Muscle of leg (tissue), 11 donors: ENCODE data around the gene TSC2. TPM values are rescaled to one million over a fixed set of nuclear protein-coding genes. Genes with fewer than 3 reads are reported as not detected.
"Not testable (repeated sequence)": the region's sequence is repeated elsewhere in the genome, so short reads cannot be mapped to it uniquely, and the experiment has no call there.

Source experiments
- DNase-seq: peaks from one replicate; pipeline ENCODE4 v3.0.0; 2013
- H3K27ac ChIP-seq: one replicate; pipeline ENCODE4 v1.5.1; 2013; ENCODE audit warnings: mild to moderate bottlenecking, low read length, control low read depth
- H3K27me3 ChIP-seq: one replicate; pipeline ENCODE4 v1.6.1; 2013; ENCODE audit warnings: low read length; ENCODE audit not compliant: control insufficient read depth, insufficient read depth
- H3K36me3 ChIP-seq: one replicate; pipeline ENCODE4 v1.6.1; 2013; ENCODE audit warnings: low read length; ENCODE audit not compliant: control insufficient read depth, insufficient read depth
- H3K4me1 ChIP-seq: one replicate; pipeline ENCODE4 v1.6.1; 2013; ENCODE audit warnings: low read length; ENCODE audit not compliant: control insufficient read depth, insufficient read depth
- H3K4me3 ChIP-seq: one replicate; pipeline ENCODE4 v1.5.1; 2013; ENCODE audit warnings: low read length, control low read depth
- H3K9me3 ChIP-seq: replicated peaks from 2 replicates; pipeline ENCODE4 v1.6.1; 2013; ENCODE audit warnings: low read depth, low read length; ENCODE audit not compliant: control insufficient read depth
- WGBS: methylation state at CpG from one replicate; pipeline ENCODE4 v1.1.5; 2013; ENCODE audit warnings: missing lambda C conversion rate; ENCODE audit not compliant: insufficient coverage; 5-methylcytosine and 5-hydroxymethylcytosine counted together
- polyA plus RNA-seq, 8 donors: library from polyadenylated mRNA; unstranded; fragments of 120-200 nt; gene quantifications; one replicate each; pipeline versions ENCODE4 v1.2.1 to v1.2.3, GENCODE V29; 2013; ENCODE audit warnings: inconsistent platforms in 1 of 8, low replicate concordance in 1 of 8; ENCODE audit not compliant: insufficient read length in 8 of 8, insufficient read depth in 1 of 8
- total RNA-seq: library from RNA; stranded (reverse); fragments of 120-200 nt; gene quantifications from one replicate; pipeline ENCODE4 v1.2.4, GENCODE V29; 2013

TSC2 gene
- total and polyA plus RNA-seq, 9 donors, result 31.8 to 109 (median 79.4) TPM

- H3K4me3 ChIP-seq, result peak overlapping the region; percentile 17
- WGBS, result 34% methylated on average over 46 of the region's 49 CpGs
- DNase-seq, result peak; percentile 65
- H3K9me3 ChIP-seq, result no peaks in the 10 kb centered on the region
- H3K36me3 ChIP-seq, result peaks cover 89% of the 10 kb centered on the region
- peaks cover 32% of the 10 kb centered on the region for H3K4me1 ChIP-seq
- peak overlapping the region; percentile 42 for H3K27ac ChIP-seq
- no peaks in the 10 kb centered on the region for H3K27me3 ChIP-seq
Measured at GRCh38 chr16:2091547-2092255, 43.9 kb downstream of the TSC2 start.

GRCh38 chr16:2092256-2092620 lies 44.5 kb downstream of the TSC2 start:
- Histone ChIP-seq H3K9me3 (no peaks in the 10 kb centered on the region), H3K4me1 (peaks cover 32% of the 10 kb centered on the region), H3K36me3 (peaks cover 89% of the 10 kb centered on the region)

GRCh38 chr16:2092866-2093265 lies 45.1 kb downstream of the TSC2 start:
- no peak overlapping the region for H3K4me3 ChIP-seq
- H3K27ac ChIP-seq, result no peak overlapping the region
- WGBS, result 96% methylated on average over 13 of the region's 13 CpGs
- H3K4me1 ChIP-seq, result peaks cover 32% of the 10 kb centered on the region
- peaks cover 90% of the 10 kb centered on the region for H3K36me3 ChIP-seq
- no peaks in the 10 kb centered on the region for H3K27me3 ChIP-seq
- H3K9me3 ChIP-seq, result no peaks in the 10 kb centered on the region
- no peak for DNase-seq

More at GRCh38 chr16:2092256-2092620, 44.5 kb downstream of the TSC2 start:
- WGBS, result 69% methylated on average over 11 of the region's 16 CpGs
- Histone ChIP-seq H3K27me3 (no peaks in the 10 kb centered on the region), H3K4me3 (no peak overlapping the region), H3K27ac (peak overlapping the region; percentile 35)
- no peak for DNase-seq

DNA sequence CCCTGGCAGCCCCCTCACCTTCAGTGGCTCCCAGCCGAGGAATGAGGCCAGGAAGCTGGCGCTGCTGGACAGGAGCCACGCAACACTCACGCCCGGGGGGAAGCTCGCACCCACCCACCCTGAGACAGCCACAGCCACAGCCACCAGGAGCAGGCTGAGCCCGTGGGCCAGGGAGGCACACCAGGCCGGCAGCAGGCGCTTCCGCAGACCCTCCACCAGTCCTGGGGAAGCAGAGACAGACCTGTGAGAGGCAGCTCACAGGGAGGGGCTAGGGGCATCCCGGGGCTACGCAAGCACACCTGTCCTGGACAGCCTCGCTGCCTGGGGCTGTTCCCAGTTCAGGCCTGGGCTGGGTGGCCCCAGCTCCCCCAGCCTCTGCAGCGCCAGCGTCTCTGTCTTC lies 46.0 kb downstream of the TSC2 start:
- peaks cover 80% of the 10 kb centered on the region for H3K36me3 ChIP-seq
- no peaks in the 10 kb centered on the region for H3K9me3 ChIP-seq

DNA sequence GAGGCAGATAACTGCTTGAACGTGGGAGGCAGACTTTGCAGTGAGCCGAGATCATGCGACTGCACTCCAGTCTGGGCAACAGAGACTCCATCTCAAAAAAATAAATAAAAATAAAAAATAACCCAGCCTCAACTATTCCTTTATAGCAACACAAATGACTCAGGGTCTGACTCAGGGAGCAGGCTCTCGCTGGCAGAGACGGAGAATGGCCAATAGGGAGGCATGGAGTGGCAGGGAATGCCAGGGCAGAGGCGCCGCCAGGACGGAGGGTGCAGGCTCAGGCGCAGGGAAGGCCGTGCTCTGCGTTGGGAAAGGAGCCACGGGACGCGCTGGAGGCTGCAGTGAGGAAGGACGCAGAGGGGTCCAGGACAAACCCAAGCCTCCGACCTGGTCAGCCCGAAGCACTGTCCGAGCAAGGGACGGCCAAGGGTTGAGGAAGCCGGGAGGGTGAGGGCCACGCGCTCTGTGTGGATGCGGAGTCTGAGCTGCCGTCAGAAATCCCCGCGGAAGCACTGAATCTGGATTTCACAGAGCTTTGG lies 47.6 kb downstream of the TSC2 start:
- WGBS, result 93% methylated on average over 14 of the region's 26 CpGs
- Histone ChIP-seq H3K4me3 (no peak overlapping the region), H3K36me3 (peaks cover 73% of the 10 kb centered on the region), H3K27ac (no peak overlapping the region), H3K9me3 (no peaks in the 10 kb centered on the region), H3K27me3 (no peaks in the 10 kb centered on the region), H3K4me1 (peaks cover 19% of the 10 kb centered on the region)
- no peak for DNase-seq

More for the DNA sequence above, 46.0 kb downstream of the TSC2 start:
- peaks cover 32% of the 10 kb centered on the region for H3K4me1 ChIP-seq
- WGBS, result 78% methylated on average over 13 of the region's 15 CpGs
- no peak overlapping the region for H3K27ac ChIP-seq
- DNase-seq, result no peak
- H3K27me3 ChIP-seq, result no peaks in the 10 kb centered on the region
- H3K4me3 ChIP-seq, result no peak overlapping the region

DNA sequence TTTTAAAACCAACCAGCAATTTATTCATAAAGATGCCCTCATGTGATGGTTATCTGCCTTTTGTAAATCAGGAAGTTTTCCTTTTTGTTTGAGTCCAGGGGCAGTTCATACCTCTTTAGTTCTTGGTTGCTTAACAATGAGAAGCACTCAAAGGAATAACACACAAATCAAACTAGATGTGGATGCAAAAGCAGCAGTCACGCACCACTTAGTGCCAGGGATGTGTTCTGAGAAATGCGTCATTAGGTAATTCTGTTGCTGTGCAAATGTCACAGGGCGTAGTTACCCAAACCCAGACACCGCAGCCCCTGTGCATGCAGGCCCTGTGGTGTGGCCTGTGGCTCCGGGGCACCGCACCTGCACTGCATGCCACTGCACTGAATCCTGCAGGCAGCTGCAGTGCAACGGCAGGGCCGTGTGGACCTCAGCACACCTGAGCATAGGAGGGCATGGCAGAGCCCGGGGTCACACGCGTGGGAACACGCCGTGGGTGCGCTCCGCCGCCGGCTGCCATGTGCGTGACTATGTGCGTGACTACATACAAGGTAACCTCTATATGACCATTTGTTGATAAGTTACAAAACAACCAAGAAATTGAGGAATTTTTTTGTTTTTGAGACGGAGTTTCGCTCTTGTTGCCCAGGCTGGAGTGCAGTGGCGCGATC lies 48.3 kb downstream of the TSC2 start:
- 96% methylated on average over 8 of the region's 23 CpGs for WGBS

GRCh38 chr16:2096853-2097595 lies 49.2 kb downstream of the TSC2 start:
- Histone ChIP-seq H3K4me1 (peaks cover 8% of the 10 kb centered on the region), H3K27ac (no peak overlapping the region), H3K36me3 (peaks cover 65% of the 10 kb centered on the region), H3K9me3 (no peaks in the 10 kb centered on the region), H3K4me3 (no peak overlapping the region), H3K27me3 (no peaks in the 10 kb centered on the region)
- 75% methylated on average over 10 of the region's 25 CpGs for WGBS
- no peak for DNase-seq

More for the DNA sequence above, 48.3 kb downstream of the TSC2 start:
- H3K27ac ChIP-seq, result no peak overlapping the region
- H3K4me1 ChIP-seq, result peaks cover 15% of the 10 kb centered on the region
- H3K27me3 ChIP-seq, result no peaks in the 10 kb centered on the region
- H3K4me3 ChIP-seq, result no peak overlapping the region
- no peaks in the 10 kb centered on the region for H3K9me3 ChIP-seq
- DNase-seq, result no peak
- H3K36me3 ChIP-seq, result peaks cover 72% of the 10 kb centered on the region

GRCh38 chr16:2097689-2098088 lies 49.9 kb downstream of the TSC2 start:
- H3K27ac ChIP-seq, H3K27me3 ChIP-seq, H3K4me1 ChIP-seq, H3K9me3 ChIP-seq, H3K4me3 ChIP-seq, DNase-seq: not testable (repeated sequence)
- H3K36me3 ChIP-seq, result peaks cover 63% of the 10 kb centered on the region
- 93% methylated on average over 3 of the region's 14 CpGs for WGBS

- H3K4me1 ChIP-seq, H3K4me3 ChIP-seq, DNase-seq, H3K27ac ChIP-seq, H3K27me3 ChIP-seq, H3K9me3 ChIP-seq: not testable (repeated sequence)
- 92% methylated on average over 5 of the region's 16 CpGs for WGBS
- peaks cover 35% of the 10 kb centered on the region for H3K36me3 ChIP-seq
Measured at GRCh38 chr16:2101581-2101980, 53.8 kb downstream of the TSC2 start.

DNA sequence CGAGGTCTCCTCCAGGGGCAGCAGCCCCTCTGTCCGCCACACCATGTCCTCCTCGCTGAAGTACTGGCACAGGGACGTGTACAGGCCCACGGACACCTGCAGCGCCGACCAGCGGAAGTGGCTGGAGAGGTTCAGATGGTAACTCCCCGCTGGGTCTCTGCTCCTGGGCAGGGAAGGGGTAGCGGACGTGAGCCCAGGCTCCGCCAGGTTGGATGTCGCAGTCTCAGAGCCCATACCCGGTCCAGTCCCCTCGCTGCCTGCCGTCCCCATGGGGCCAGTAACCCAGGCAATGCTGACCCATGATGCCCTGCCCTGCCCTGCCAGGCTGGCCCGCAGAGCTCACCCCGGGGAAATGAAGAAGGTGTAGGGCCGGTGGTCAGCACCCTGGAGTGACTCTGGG lies 54.7 kb downstream of the TSC2 start:
- no peak overlapping the region for H3K4me3 ChIP-seq
- H3K4me1 ChIP-seq, result no peaks in the 10 kb centered on the region
- no peaks in the 10 kb centered on the region for H3K27me3 ChIP-seq
- no peak for DNase-seq
- H3K36me3 ChIP-seq, result peaks cover 33% of the 10 kb centered on the region
- no peaks in the 10 kb centered on the region for H3K9me3 ChIP-seq
- H3K27ac ChIP-seq, result no peak overlapping the region
- WGBS, result 89% methylated on average over 19 of the region's 19 CpGs
